Diencephalon (tissue), 1 donor: ENCODE data around the gene LARGE2. TPM values are rescaled to one million over a fixed set of nuclear protein-coding genes. Genes with fewer than 3 reads are reported as not detected.

Experiments used
- total RNA-seq: library from RNA; depleted of rRNA; stranded (reverse); fragments of >200 nt; gene quantifications from one replicate; pipeline ENCODE4 v1.2.3, GENCODE V29; 2014

The LARGE2 gene
- 0.23 TPM for total RNA-seq

GRCh38 chr11:45922425-45923082, at the start of gene LARGE2:
Gene LARGE2, plus strand, starts transcription at chr11:45922656. Its CDS starts 227 bp downstream, at chr11:45922883.

GRCh38 chr11:45885274-45885920, 37.1 kb upstream of the LARGE2 start, which contains the start of gene MAPK8IP1:
Gene MAPK8IP1, plus strand, starts transcription at chr11:45885651. Its CDS starts 170 bp downstream, at chr11:45885821.

GRCh38 chr11:45906965-45907611, 15.4 kb upstream of the LARGE2 start, which contains the start of gene FREY1:
Gene FREY1, minus strand, starts transcription at chr11:45907271. Its CDS starts 26 bp downstream, at chr11:45907245.

GRCh38 chr11:45917623-45918330, 4.7 kb upstream of the LARGE2 start, which contains the start of gene PEX16:
Gene PEX16, minus strand, starts transcription at chr11:45917877. Its CDS starts 66 bp downstream, at chr11:45917811.

Other genes starting within 250 kb of the LARGE2 start
- gene SLC35C1, start 117.5 kb upstream of the LARGE2 start, total RNA-seq: 6.7 TPM
- gene CRY2, start 75.2 kb upstream of the LARGE2 start, total RNA-seq: 46.8 TPM
- gene MAPK8IP1, start 37.0 kb upstream of the LARGE2 start, total RNA-seq: 131 TPM
- gene FREY1, start 15.4 kb upstream of the LARGE2 start, total RNA-seq: 1.2 TPM
- 15.7 TPM for gene PEX16, start 4.8 kb upstream of the LARGE2 start, total RNA-seq
- 37.8 TPM for gene PHF21A, start 198.8 kb downstream of the LARGE2 start, total RNA-seq